Fibroblast of the aortic adventitia (primary cell): ENCODE results near the gene INHBE. TPM values are rescaled to one million over a fixed set of nuclear protein-coding genes. Genes with fewer than 3 reads are reported as not detected.
"Not testable (repeated sequence)": the region's sequence is repeated elsewhere in the genome, so short reads cannot be mapped to it uniquely, and the experiment has no call there.

Source experiments
- DNase-seq: peaks from one replicate; pipeline ENCODE4 v3.0.0-alpha.2; 2010; ENCODE audit warnings: low read depth
- H3K4me3 ChIP-seq: 2 replicates; pipeline ENCODE4 v1.5.1; 2011; ENCODE audit warnings: low read depth, mild to moderate bottlenecking, control low read depth, low read length, moderate library complexity
- total RNA-seq: library from RNA; depleted of rRNA; stranded (reverse); fragments of >200 nt; gene quantifications from 2 replicates; pipeline ENCODE4 v1.2.3, GENCODE V29; 2012; ENCODE audit warnings: low replicate concordance
- TF ChIP-seq, protein P1 (sequence below): IDR thresholded peaks from 2 replicates; pipeline ENCODE4 v1.5.1; 2011; ENCODE audit warnings: mild to moderate bottlenecking, low read length, control low read depth, inconsistent platforms; ENCODE audit not compliant: insufficient read depth

INHBE gene
- total RNA-seq, 1 donor = 0.99 TPM

DNA sequence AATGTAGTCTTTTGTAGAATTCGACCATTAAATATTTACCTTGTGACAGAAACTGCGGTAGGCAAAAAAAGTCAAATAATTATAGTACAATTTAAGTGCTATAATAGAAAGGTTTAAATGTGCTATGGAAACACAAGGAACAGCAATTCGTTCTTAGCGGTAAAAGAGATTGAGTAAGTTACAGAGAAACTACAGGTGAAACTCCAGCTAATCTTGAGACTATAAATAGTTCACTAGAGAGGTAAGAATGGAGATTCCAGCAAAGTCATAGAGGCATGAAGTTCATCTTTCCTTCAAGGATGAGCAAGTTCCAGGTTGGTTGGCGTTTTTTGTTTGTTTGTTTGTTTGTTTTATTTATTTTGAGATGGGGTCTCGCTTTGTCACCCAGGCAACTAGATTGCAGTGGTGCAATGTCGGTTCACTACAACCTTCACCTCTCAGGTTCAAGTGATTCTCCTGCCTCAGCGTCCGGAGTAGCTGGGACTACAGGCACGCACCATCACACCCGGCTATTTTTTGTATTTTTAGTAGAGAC, 23.4 kb upstream of the INHBE start:
- DNase-seq = no peak
- no peak overlapping the region for H3K4me3 ChIP-seq
- TF ChIP-seq, protein P1, sequence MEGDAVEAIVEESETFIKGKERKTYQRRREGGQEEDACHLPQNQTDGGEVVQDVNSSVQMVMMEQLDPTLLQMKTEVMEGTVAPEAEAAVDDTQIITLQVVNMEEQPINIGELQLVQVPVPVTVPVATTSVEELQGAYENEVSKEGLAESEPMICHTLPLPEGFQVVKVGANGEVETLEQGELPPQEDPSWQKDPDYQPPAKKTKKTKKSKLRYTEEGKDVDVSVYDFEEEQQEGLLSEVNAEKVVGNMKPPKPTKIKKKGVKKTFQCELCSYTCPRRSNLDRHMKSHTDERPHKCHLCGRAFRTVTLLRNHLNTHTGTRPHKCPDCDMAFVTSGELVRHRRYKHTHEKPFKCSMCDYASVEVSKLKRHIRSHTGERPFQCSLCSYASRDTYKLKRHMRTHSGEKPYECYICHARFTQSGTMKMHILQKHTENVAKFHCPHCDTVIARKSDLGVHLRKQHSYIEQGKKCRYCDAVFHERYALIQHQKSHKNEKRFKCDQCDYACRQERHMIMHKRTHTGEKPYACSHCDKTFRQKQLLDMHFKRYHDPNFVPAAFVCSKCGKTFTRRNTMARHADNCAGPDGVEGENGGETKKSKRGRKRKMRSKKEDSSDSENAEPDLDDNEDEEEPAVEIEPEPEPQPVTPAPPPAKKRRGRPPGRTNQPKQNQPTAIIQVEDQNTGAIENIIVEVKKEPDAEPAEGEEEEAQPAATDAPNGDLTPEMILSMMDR = no peak

- DNase-seq = no peak
- TF ChIP-seq, protein P1 = no peak
- H3K4me3 ChIP-seq = no peak overlapping the region
Measured at GRCh38 chr12:57433370-57433769, 21.7 kb upstream of the INHBE start.

DNA sequence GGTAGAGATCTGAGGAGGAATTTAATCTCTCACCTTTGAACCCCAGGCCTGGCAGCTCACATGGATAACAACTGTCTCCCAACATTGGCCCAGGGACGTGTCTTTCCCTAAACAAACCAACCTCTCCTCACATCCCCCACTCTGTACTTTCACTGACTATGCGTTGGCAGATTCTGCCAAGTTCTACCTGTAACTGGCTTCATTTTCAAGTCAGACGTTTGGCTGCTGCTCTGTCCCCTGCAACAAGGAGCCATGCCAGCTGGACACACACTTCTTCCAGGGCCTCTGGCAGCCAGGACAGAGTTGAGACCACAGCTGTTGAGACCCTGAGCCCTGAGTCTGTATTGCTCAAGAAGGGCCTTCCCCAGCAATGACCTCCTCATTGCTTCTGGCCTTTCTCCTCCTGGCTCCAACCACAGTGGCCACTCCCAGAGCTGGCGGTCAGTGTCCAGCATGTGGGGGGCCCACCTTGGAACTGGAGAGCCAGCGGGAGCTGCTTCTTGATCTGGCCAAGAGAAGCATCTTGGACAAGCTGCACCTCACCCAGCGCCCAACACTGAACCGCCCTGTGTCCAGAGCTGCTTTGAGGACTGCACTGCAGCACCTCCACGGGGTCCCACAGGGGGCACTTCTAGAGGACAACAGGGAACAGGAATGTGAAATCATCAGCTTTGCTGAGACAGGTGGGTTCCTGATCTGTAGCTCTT, 20.4 kb upstream of the INHBE start, which contains the start of gene INHBC:
Gene INHBC, plus strand, starts transcription at position 268 of the 707 bp plus-strand sequence. Its CDS starts 103 bp downstream, at position 371.
- DNase-seq = no peak
- no peak within 1 kb of the TSS for H3K4me3 ChIP-seq
- TF ChIP-seq, protein P1 = no peak

GRCh38 chr12:57435293-57435692, 19.8 kb upstream of the INHBE start:
- DNase-seq = no peak
- no peak overlapping the region for H3K4me3 ChIP-seq
- TF ChIP-seq, protein P1 = no peak

DNA sequence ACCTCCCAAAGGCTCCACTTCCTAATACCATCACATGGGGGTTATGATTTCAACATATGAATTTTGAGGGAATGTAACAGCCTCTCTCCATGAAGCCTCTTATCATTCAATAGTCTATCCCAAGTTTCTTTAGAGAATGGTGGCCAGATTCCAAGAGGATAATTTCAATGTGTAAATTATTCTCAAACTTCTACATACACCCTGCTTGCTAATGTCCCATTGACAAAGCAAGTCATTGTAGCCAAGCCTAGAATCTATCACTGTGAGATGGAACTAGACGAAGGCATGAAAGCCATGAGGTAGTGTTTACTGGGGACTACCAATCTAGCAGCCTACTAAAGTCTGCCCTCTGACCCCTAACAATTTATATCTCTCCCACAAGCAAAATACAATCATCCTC, 16.7 kb upstream of the INHBE start:
- no peak overlapping the region for H3K4me3 ChIP-seq
- DNase-seq = no peak
- TF ChIP-seq, protein P1 = no peak

GRCh38 chr12:57439762-57440266, 15.3 kb upstream of the INHBE start:
- H3K4me3 ChIP-seq = no peak overlapping the region
- TF ChIP-seq, protein P1 = no peak
- DNase-seq = no peak

DNA sequence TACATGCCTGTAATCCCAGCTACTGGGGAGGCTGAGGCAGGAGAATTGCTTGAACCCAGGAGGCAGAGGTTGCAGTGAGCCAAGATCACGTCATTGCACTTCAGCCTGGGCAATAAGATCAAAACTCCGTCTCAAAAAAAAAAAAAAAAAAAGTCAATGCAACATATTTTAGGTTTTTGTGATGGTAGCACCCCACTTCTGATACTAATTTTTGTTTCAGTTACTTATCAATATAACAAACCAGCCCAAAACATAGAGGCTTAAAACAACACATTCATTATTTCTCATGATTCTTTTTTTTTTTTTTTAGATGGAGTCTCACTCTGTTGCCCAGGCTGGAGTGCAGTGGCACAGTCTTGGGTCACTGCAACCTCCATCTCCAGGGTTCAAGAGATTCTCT, 13.7 kb upstream of the INHBE start:
- DNase-seq, H3K4me3 ChIP-seq: not testable (repeated sequence)
